Measurements from ENCODE around the gene GRIPAP1.

The GRIPAP1 gene

GRCh38 chrX:48927736-48928382 is 74.2 kb downstream of the GRIPAP1 start:
- TF ChIP-seq CSDC2 (CRISPR knock-in tag; IDR thresholded peaks at IDR 0.05) (no peak), ZFP3 (CRISPR knock-in tag; IDR thresholded peaks at IDR 0.05) (no peak), ZNF70 (CRISPR knock-in tag; IDR thresholded peaks at IDR 0.05) (no peak), GLIS3 (CRISPR knock-in tag; IDR thresholded peaks at IDR 0.05) (no peak), ZNF565 (CRISPR knock-in tag; conservative IDR thresholded peaks at IDR 0.05; ENCODE audit: low read depth) (no peak), SNAI2 (CRISPR knock-in tag; IDR thresholded peaks at IDR 0.05) (no peak), BACH2 (CRISPR knock-in tag; IDR thresholded peaks at IDR 0.05; ENCODE audit: borderline replicate concordance) (no peak), OSR1 (CRISPR knock-in tag; IDR thresholded peaks at IDR 0.05) (no peak), TOX (CRISPR knock-in tag; IDR thresholded peaks at IDR 0.05; ENCODE audit: borderline replicate concordance) (no peak), ZNF8 (CRISPR knock-in tag; IDR thresholded peaks at IDR 0.05) (no peak), ESRRG (CRISPR knock-in tag; IDR thresholded peaks at IDR 0.05) (no peak), CREB5 (CRISPR knock-in tag; IDR thresholded peaks at IDR 0.05; ENCODE audit: low read depth) (no peak), PATZ1 (CRISPR knock-in tag; IDR thresholded peaks at IDR 0.05; ENCODE audit: borderline replicate concordance) (no peak), POU6F1 (CRISPR knock-in tag; IDR thresholded peaks at IDR 0.05; ENCODE audit: borderline replicate concordance, low read depth) (no peak), RARB (CRISPR knock-in tag; IDR thresholded peaks at IDR 0.05) (no peak), ISL1 (CRISPR knock-in tag; IDR thresholded peaks at IDR 0.05) (no peak), ZFP30 (CRISPR knock-in tag; IDR thresholded peaks at IDR 0.05) (no peak), TCF4 (CRISPR knock-in tag; IDR thresholded peaks at IDR 0.05; ENCODE audit: borderline replicate concordance) (no peak), CSRNP3 (CRISPR knock-in tag; IDR thresholded peaks at IDR 0.05) (no peak)

GRCh38 chrX:48927123-48927522 is 74.9 kb downstream of the GRIPAP1 start:
- no peak for ATAC-seq
- TF ChIP-seq ARNTL (CRISPR knock-in tag; IDR thresholded peaks at IDR 0.05; ENCODE audit: borderline replicate concordance, low read depth) (no peak), CSRNP3 (CRISPR knock-in tag; IDR thresholded peaks at IDR 0.05) (no peak), SNAI2 (CRISPR knock-in tag; IDR thresholded peaks at IDR 0.05) (no peak), ZFP30 (CRISPR knock-in tag; IDR thresholded peaks at IDR 0.05) (no peak), ZNF70 (CRISPR knock-in tag; IDR thresholded peaks at IDR 0.05) (no peak), ISL1 (CRISPR knock-in tag; IDR thresholded peaks at IDR 0.05) (no peak), ZNF8 (CRISPR knock-in tag; IDR thresholded peaks at IDR 0.05) (no peak), TCF4 (CRISPR knock-in tag; IDR thresholded peaks at IDR 0.05; ENCODE audit: borderline replicate concordance) (no peak), GLIS3 (CRISPR knock-in tag; IDR thresholded peaks at IDR 0.05) (no peak), TSHZ2 (CRISPR knock-in tag; IDR thresholded peaks at IDR 0.05) (no peak), CSDC2 (CRISPR knock-in tag; IDR thresholded peaks at IDR 0.05) (no peak), RARB (CRISPR knock-in tag; IDR thresholded peaks at IDR 0.05) (no peak), CREB5 (CRISPR knock-in tag; IDR thresholded peaks at IDR 0.05; ENCODE audit: low read depth) (no peak), ESRRG (CRISPR knock-in tag; IDR thresholded peaks at IDR 0.05) (no peak)

More at GRCh38 chrX:48927736-48928382, 74.2 kb downstream of the GRIPAP1 start:
- no peak for ATAC-seq
